Measurements from ENCODE around the gene OXNAD1. TPM values are rescaled to one million over a fixed set of nuclear protein-coding genes. Genes with fewer than 3 reads are reported as not detected.

The OXNAD1 gene
- total RNA-seq, 1 experiment from 2014 or later, result 6.6 TPM

GRCh38 chr3:16323737-16324136, 58.7 kb downstream of the OXNAD1 start:
- TF ChIP-seq POLR2AphosphoS5 (IDR thresholded peaks at IDR 0.05; ENCODE audit: low read depth, low read length) (no peak), TCF7L2 (IDR thresholded peaks at IDR 0.05; ENCODE audit: low read depth, low read length) (no peak), REST (IDR thresholded peaks at IDR 0.05; ENCODE audit: insufficient read depth in 1 of 2, low read depth in 2 of 2, low read length in 1 of 2) (no peak), SIN3A (IDR thresholded peaks at IDR 0.05; ENCODE audit: borderline replicate concordance, insufficient read depth, low read depth, low read length) (no peak), CTCF (IDR thresholded peaks at IDR 0.05) (no peak)
- Histone ChIP-seq H3K4me1 (ENCODE audit: control insufficient read depth, insufficient read depth, low read length) (no peaks in the 10 kb centered on the region), H3K27ac (ENCODE audit: low read length) (no peak overlapping the region), H3K9me3 (ENCODE audit: control insufficient read depth, insufficient read depth, low read depth, low read length) (no peaks in the 10 kb centered on the region), H3K4me3 (ENCODE audit: low read depth in 2 of 2, low read length in 2 of 2) (no peak overlapping the region), H3K27me3 (ENCODE audit: control insufficient read depth, insufficient read depth, low read length) (no peaks in the 10 kb centered on the region), H3K36me3 (ENCODE audit: control insufficient read depth, insufficient read depth, low read length) (no peaks in the 10 kb centered on the region)
- in situ Hi-C loops (cut with HindIII; ENCODE audit: low pct_unique_long_range_greater_than_20kb, low sequenced_read_pairs), result no loop called here
- no peak for ATAC-seq
- no peak for DNase-seq (ENCODE audit: low read depth, low spot score)
- BruUV-seq (replicated peaks), result no TSS peak
- intact Hi-C loops (cut with micrococcal nuclease; ENCODE audit: unreplicated experiment), result no loop called here
- ChIA-PET POLR2A (interaction anchor here (0.6 kb wide), 1 partner anchor 628 kb away, joined by 4 read pairs; no protein-coding TSS in a partner anchor), CTCF (no interaction called here)

GRCh38 chr3:16325850-16326249, 60.8 kb downstream of the OXNAD1 start:
- H3K9me3 ChIP-seq (ENCODE audit: control insufficient read depth, insufficient read depth, low read depth, low read length), result no peaks in the 10 kb centered on the region
- CTCF ChIA-PET, result no interaction called here
- no peak overlapping the region for H3K4me3 ChIP-seq (ENCODE audit: low read depth in 2 of 2, low read length in 2 of 2)
- no peaks in the 10 kb centered on the region for H3K4me1 ChIP-seq (ENCODE audit: control insufficient read depth, insufficient read depth, low read length)
- no peaks in the 10 kb centered on the region for H3K27me3 ChIP-seq (ENCODE audit: control insufficient read depth, insufficient read depth, low read length)
- TF ChIP-seq REST (IDR thresholded peaks at IDR 0.05; ENCODE audit: insufficient read depth in 1 of 2, low read depth in 2 of 2, low read length in 1 of 2) (no peak), TCF7L2 (IDR thresholded peaks at IDR 0.05; ENCODE audit: low read depth, low read length) (no peak), CTCF (IDR thresholded peaks at IDR 0.05) (no peak), POLR2AphosphoS5 (IDR thresholded peaks at IDR 0.05; ENCODE audit: low read depth, low read length) (no peak), SIN3A (IDR thresholded peaks at IDR 0.05; ENCODE audit: borderline replicate concordance, insufficient read depth, low read depth, low read length) (no peak)
- no peak overlapping the region for H3K27ac ChIP-seq (ENCODE audit: low read length)
- DNase-seq (ENCODE audit: low read depth, low spot score) (no peak), ATAC-seq (no peak)
- intact Hi-C loops (cut with micrococcal nuclease; ENCODE audit: unreplicated experiment), result no loop called here
- in situ Hi-C loops (cut with HindIII; ENCODE audit: low pct_unique_long_range_greater_than_20kb, low sequenced_read_pairs), result no loop called here
- POLR2A ChIA-PET, result no interaction called here
- BruUV-seq (replicated peaks), result no TSS peak
- H3K36me3 ChIP-seq (ENCODE audit: control insufficient read depth, insufficient read depth, low read length), result no peaks in the 10 kb centered on the region
